K562 (cell line): ENCODE data around the gene PUSL1. TPM values are rescaled to one million over a fixed set of nuclear protein-coding genes. Genes with fewer than 3 reads are reported as not detected.

ENCODE experiments used
- ATAC-seq: fragments of 200-7000 bp; cut with Tn5 transposase; 3 replicates; pipeline ENCODE4 v1.9.1; 2020; ENCODE audit warnings: moderate library complexity
- BruUV-seq: library from RNA; stranded (reverse); fragments of 400-500 nt; replicated peaks from 2 replicates; lab custom pipeline; 2021; lab: Mats Ljungman, UMichigan
- CTCF ChIA-PET: fragments of 300-600 bp; formaldehyde crosslinking; extraction: SDS; loops from one replicate; lab custom pipeline; 2021; ENCODE audit warnings: low intra/inter-chr PET ratio; lab: Yijun Ruan, JAX
- POLR2A ChIA-PET: fragments of 300-600, 350-650 bp; sonication (Branson Sonifier 250); formaldehyde crosslinking; extraction: SDS; loops from one replicate; lab custom pipeline; 2021; ENCODE audit warnings: antibody characterized with exemption, inconsistent platforms; lab: Yijun Ruan, JAX
- DNase-seq, 4 experiments: peaks; one replicate each; pipeline versions ENCODE4 v3.0.0 to v3.0.0-alpha.2; 2011 to 2018; ENCODE audit warnings: low spot score in 3 of 4, mixed read lengths in 3 of 4; ENCODE audit errors: extremely low read depth in 1 of 4
- FAIRE-seq: peaks from 2 replicates; lab custom pipeline; 2011; peaks lifted over from hg19 to GRCh38; lab: Jason Lieb, UNC
- H2AFZ ChIP-seq: 2 replicates; pipeline ENCODE4 v1.6.0; 2011; ENCODE audit warnings: low read depth, low read length, control low read depth, inconsistent platforms
- H3K27ac ChIP-seq: fragments of 200-600 bp; 3 replicates; pipeline ENCODE4 v1.8.0; 2011; ENCODE audit warnings: low read depth, mild to moderate bottlenecking, control low read depth, inconsistent platforms, low read length, moderate library complexity, mixed read lengths; ENCODE audit errors: extremely low read depth
- H3K27me3 ChIP-seq, 2 experiments: fragments of 300-600 bp in 1 of 2; 2 replicates in 1 of 2; 3 replicates in 1 of 2; pipeline versions ENCODE4 v1.6.0 to v1.8.0; 2011; ENCODE audit warnings: inconsistent platforms in 2 of 2, low read length in 2 of 2, mild to moderate bottlenecking in 1 of 2, mixed read lengths in 1 of 2, moderate library complexity in 1 of 2; ENCODE audit not compliant: control insufficient read depth in 2 of 2, insufficient read depth in 2 of 2
- H3K36me3 ChIP-seq: fragments of 300-600 bp; 3 replicates; pipeline ENCODE4 v1.8.0; 2011; ENCODE audit warnings: mild to moderate bottlenecking, low read length, inconsistent platforms; ENCODE audit not compliant: control insufficient read depth, insufficient read depth
- H3K4me1 ChIP-seq, 2 experiments: fragments of 200-600 bp in 1 of 2; replicated peaks in 1 of 2; 2 replicates in 1 of 2; 3 replicates in 1 of 2; pipeline versions ENCODE4 v1.5.1 to v1.8.0; 2011; ENCODE audit warnings: inconsistent platforms in 2 of 2, low read length in 2 of 2, mild to moderate bottlenecking in 1 of 2, mixed read lengths in 1 of 2, moderate library complexity in 1 of 2; ENCODE audit not compliant: control insufficient read depth in 2 of 2, insufficient read depth in 2 of 2
- H3K4me2 ChIP-seq: 2 replicates; pipeline ENCODE4 v1.6.1; 2011; ENCODE audit warnings: low read length, control low read depth, inconsistent platforms, mixed read lengths; ENCODE audit not compliant: insufficient read depth
- H3K4me3 ChIP-seq: fragments of 200-600 bp; sonication (generic), shearing (Covaris generic); 2 replicates; pipeline ENCODE4 v1.5.1; 2016; ENCODE audit warnings: control low read depth, inconsistent platforms
- H3K79me2 ChIP-seq: fragments of 200-600 bp; 3 replicates; pipeline ENCODE4 v1.8.0; 2011; ENCODE audit warnings: low read length, inconsistent platforms; ENCODE audit not compliant: control insufficient read depth, insufficient read depth
- H3K9ac ChIP-seq, 2 experiments: 2 replicates each; pipeline versions ENCODE4 v1.6.0 to v1.6.1; 2011; ENCODE audit warnings: low read depth in 2 of 2, low read length in 2 of 2, control low read depth in 1 of 2, inconsistent platforms in 1 of 2, mild to moderate bottlenecking in 1 of 2, mixed read lengths in 1 of 2; ENCODE audit not compliant: insufficient read depth in 1 of 2
- H3K9me1 ChIP-seq: one replicate; pipeline ENCODE4 v1.6.0; 2011; ENCODE audit warnings: inconsistent platforms, mild to moderate bottlenecking, low read length, moderate library complexity; ENCODE audit not compliant: control insufficient read depth, insufficient read depth
- H3K9me3 ChIP-seq: replicated peaks from 2 replicates; pipeline ENCODE4 v1.5.1; 2011; ENCODE audit warnings: low read depth, low read length, inconsistent platforms; ENCODE audit not compliant: control insufficient read depth, insufficient read depth
- H4K20me1 ChIP-seq: replicated peaks from 2 replicates; pipeline ENCODE4 v1.6.1; 2011; ENCODE audit warnings: low read length, inconsistent platforms, mixed read lengths; ENCODE audit not compliant: control insufficient read depth, insufficient read depth
- ATF1 ChIP-seq, 2 experiments: fragments of 450-650 bp in 1 of 2; IDR thresholded peaks; 2 replicates each; pipeline ENCODE4 v1.6.1; 2016; ENCODE audit warnings: missing compliant biosample characterization in 1 of 2, missing genetic modification characterization in 1 of 2
- IFI16 ChIP-seq: fragments of 250-450 bp; sonication (Bioruptor Pico); IDR thresholded peaks from 2 replicates; pipeline ENCODE4 v2.1.2; 2022; ENCODE audit warnings: mild to moderate bottlenecking, inconsistent platforms
- MCM2 ChIP-seq: fragments of 450-650 bp; IDR thresholded peaks from 2 replicates; pipeline ENCODE4 v1.6.1; 2017; ENCODE audit warnings: low read depth, mild to moderate bottlenecking
- POLR2G ChIP-seq: fragments of 200-400 bp; formaldehyde crosslinking; IDR thresholded peaks from 2 replicates; pipeline ENCODE4 v1.6.1; 2017; ENCODE audit warnings: low read depth, mild to moderate bottlenecking, antibody characterized with exemption, low read length, moderate library complexity
- RBFOX2 ChIP-seq: fragments of 200-400 bp; formaldehyde crosslinking; IDR thresholded peaks from 2 replicates; pipeline ENCODE4 v1.6.1; 2017; ENCODE audit warnings: low read depth, mild to moderate bottlenecking, low read length, moderate library complexity
- RBM22 ChIP-seq: fragments of 200-400 bp; formaldehyde crosslinking; IDR thresholded peaks from 2 replicates; pipeline ENCODE4 v1.6.1; 2018; ENCODE audit warnings: low read length, low read depth; ENCODE audit not compliant: poor library complexity, severe bottlenecking
- WGBS: fragments of 100-300 bp; shearing (Covaris generic); methylation state at CpG from one replicate; pipeline ENCODE4 v1.1.6; 2016; ENCODE audit warnings: low coverage, mixed read lengths; ENCODE audit not compliant: insufficient coverage; ENCODE audit errors: missing lambda C conversion rate; 5-methylcytosine and 5-hydroxymethylcytosine counted together
- in situ Hi-C: fragments of 300-500 bp; cut with MboI; formaldehyde crosslinking; loops from 4 replicates; pipeline ENCODE4 v1.15.0; 2018; ENCODE audit warnings: inconsistent platforms, mixed read lengths
- intact Hi-C: fragments of 100-400 bp; cut with micrococcal nuclease; formaldehyde crosslinking; loops from 2 replicates; pipeline ENCODE4 v1.14.2; 2022
- polyA plus RNA-seq, 8 experiments: library from polyadenylated mRNA; depleted of rRNA in 4 of 8; stranded (reverse) in 5 of 8; unstranded in 3 of 8; fragments of >200 nt; fragmentation: Nextera tagmentation in 2 of 8; fragmentation: Illumina TruSeq in 1 of 8; extraction: Ambion mirVana in 2 of 8; extraction: Trizol in 1 of 8; gene quantifications; 2 replicates each; pipeline versions ENCODE4 v1.2.1 to v1.2.3, GENCODE V29; 2011 to 2014; ENCODE audit warnings: inconsistent platforms in 1 of 8, missing spikeins in 1 of 8
- total RNA-seq, 7 experiments: library from RNA; depleted of rRNA in 6 of 7; stranded (reverse); fragments of >200 nt in 6 of 7; fragmentation: Illumina TruSeq in 2 of 7; extraction: Trizol in 2 of 7; gene quantifications; 2 replicates each; pipeline versions ENCODE4 v1.2.1 to v1.2.3, GENCODE V29; 2011 to 2021; ENCODE audit warnings: low replicate concordance in 1 of 7
- TF ChIP-seq, protein P1 (sequence below): fragments of 250-450 bp; sonication (Bioruptor Pico); IDR thresholded peaks from 2 replicates; pipeline ENCODE4 v1.9.0; 2021; ENCODE audit warnings: mild to moderate bottlenecking, inconsistent platforms

Gene PUSL1
- total and polyA plus RNA-seq, 9 of the 15 experiments (the other 6 are each of a cell fraction or from before 2014, with no cell fraction given) = 0.62 to 86.9 (median 13.6) TPM

- in situ Hi-C loops (no loop called here), intact Hi-C loops (no loop called here)
- Histone ChIP-seq H3K79me2 (peaks cover 10% of the 10 kb centered on the region; the same call in 2 of the 3 replicates), H4K20me1 (no peaks in the 10 kb centered on the region), H3K9ac (peak overlapping the region; percentile 30 to 89; a peak in 3 of 4 replicates), H3K4me2 (no peak overlapping the region; the same call in 1 of the 2 replicates), H3K4me3 (peak overlapping the region; percentile 33), H2AFZ (no peak overlapping the region), H3K9me1 (no peaks in the 10 kb centered on the region), H3K27me3 (no peaks in the 10 kb centered on the region; a peak in 1 of 5 replicates), H3K4me1 (peaks cover 19 to 94% of the 10 kb centered on the region in 2 experiments), H3K36me3 (no peaks in the 10 kb centered on the region), H3K27ac (no peak overlapping the region; the same call in 2 of the 3 replicates), H3K9me3 (0 out of 2 replicates have a peak, but pooled peaks cover 2% of the 10 kb centered on the region)
- BruUV-seq = no TSS peak
- TF ChIP-seq IFI16 (CRISPR knock-in tag) = no peak
- TF ChIP-seq, protein P1, sequence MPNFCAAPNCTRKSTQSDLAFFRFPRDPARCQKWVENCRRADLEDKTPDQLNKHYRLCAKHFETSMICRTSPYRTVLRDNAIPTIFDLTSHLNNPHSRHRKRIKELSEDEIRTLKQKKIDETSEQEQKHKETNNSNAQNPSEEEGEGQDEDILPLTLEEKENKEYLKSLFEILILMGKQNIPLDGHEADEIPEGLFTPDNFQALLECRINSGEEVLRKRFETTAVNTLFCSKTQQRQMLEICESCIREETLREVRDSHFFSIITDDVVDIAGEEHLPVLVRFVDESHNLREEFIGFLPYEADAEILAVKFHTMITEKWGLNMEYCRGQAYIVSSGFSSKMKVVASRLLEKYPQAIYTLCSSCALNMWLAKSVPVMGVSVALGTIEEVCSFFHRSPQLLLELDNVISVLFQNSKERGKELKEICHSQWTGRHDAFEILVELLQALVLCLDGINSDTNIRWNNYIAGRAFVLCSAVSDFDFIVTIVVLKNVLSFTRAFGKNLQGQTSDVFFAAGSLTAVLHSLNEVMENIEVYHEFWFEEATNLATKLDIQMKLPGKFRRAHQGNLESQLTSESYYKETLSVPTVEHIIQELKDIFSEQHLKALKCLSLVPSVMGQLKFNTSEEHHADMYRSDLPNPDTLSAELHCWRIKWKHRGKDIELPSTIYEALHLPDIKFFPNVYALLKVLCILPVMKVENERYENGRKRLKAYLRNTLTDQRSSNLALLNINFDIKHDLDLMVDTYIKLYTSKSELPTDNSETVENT (CRISPR knock-in tag) = 0 out of 2 replicates have a peak, but pooled peaks have one; percentile 38
- TF ChIP-seq ATF1 (CRISPR knock-in tag; IDR thresholded peaks at IDR 0.05) = no peak
- no peak for TF ChIP-seq ATF1 (tag; IDR thresholded peaks at IDR 0.05)
- peak; percentile 66 for TF ChIP-seq POLR2G
- TF ChIP-seq MCM2 = no peak
- peak; percentile 23 for TF ChIP-seq RBM22
- peak; percentile 50 for TF ChIP-seq RBFOX2
- WGBS = 70% methylated on average over 24 of the region's 26 CpGs
- no peak for ATAC-seq
- ChIA-PET CTCF (no interaction called here), POLR2A (interaction anchor here (1.0 to 1.3 kb wide), 2 partner anchors 13 to 15 kb away, joined by 3 to 5 read pairs; no protein-coding TSS in a partner anchor)
- FAIRE-seq = no peak
- DNase-seq = no peak
These were observed 48.5 kb downstream of the PUSL1 start for GRCh38 chr1:1356796-1357401.
